ENCODE results near the gene SPOUT1. TPM values are rescaled to one million over a fixed set of nuclear protein-coding genes. Genes with fewer than 3 reads are reported as not detected.

The SPOUT1 gene
- total RNA-seq, 4 donors from 2014 or later: 20.2 to 38.1 (median 23.7) TPM

DNA sequence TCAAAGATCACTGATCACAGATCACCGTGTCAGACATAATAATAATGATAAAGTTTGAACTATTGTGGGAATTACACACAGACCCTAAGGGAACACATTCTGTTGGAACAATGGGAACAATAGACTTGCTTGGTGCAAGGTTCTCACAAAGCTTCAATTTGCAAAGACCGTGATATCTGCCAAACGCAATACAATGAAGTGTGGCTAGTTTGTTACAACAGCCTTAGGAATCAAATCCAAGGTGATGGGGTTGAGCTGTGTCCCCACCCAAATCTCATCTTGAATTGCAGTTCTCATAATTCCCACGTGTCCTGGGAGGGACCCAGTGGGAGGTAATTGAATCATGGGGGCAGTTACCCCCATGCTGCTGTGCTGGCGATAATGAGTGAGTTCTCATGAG is 31.3 kb upstream of the SPOUT1 start:
- TF ChIP-seq, protein P1, sequence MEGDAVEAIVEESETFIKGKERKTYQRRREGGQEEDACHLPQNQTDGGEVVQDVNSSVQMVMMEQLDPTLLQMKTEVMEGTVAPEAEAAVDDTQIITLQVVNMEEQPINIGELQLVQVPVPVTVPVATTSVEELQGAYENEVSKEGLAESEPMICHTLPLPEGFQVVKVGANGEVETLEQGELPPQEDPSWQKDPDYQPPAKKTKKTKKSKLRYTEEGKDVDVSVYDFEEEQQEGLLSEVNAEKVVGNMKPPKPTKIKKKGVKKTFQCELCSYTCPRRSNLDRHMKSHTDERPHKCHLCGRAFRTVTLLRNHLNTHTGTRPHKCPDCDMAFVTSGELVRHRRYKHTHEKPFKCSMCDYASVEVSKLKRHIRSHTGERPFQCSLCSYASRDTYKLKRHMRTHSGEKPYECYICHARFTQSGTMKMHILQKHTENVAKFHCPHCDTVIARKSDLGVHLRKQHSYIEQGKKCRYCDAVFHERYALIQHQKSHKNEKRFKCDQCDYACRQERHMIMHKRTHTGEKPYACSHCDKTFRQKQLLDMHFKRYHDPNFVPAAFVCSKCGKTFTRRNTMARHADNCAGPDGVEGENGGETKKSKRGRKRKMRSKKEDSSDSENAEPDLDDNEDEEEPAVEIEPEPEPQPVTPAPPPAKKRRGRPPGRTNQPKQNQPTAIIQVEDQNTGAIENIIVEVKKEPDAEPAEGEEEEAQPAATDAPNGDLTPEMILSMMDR (IDR thresholded peaks at IDR 0.05; ENCODE audit: low read depth): no peak

DNA sequence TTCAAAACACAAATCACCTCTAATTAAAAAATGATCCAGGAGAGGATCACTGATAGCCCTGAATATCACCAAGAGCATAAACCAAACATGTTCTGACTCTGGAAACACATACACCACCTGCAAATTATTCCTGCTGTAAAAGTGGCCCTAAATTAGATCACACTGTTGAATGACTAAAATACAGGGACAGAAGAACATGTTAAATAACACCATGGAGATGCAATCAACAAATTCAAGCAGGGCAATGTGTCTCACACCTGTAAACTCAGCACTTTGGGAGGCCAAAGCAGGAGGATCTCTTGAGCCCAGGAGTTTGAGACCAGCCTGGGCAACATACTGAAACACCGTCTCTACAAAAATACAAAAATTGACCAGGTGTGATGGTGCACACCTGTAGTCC is 18.2 kb upstream of the SPOUT1 start:
- TF ChIP-seq, protein P1 (IDR thresholded peaks at IDR 0.05; ENCODE audit: low read depth): no peak

DNA sequence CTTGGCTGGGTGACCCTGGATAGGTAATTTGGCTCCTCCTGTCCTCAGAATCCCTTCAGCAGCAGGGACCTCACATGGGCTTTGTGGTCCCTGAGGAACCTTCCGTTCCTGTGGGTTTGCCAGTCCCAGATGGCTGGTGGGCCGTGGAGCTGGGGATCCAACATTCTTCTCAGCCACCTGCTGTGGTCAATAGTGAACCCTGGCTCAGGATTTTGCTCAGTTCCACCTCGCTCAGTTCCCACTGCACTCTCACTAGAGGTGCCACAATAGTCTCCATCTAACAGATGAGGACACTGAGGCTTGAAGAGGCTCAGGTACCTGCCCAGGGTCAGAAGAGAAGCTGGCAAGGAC is 17.1 kb upstream of the SPOUT1 start:
- TF ChIP-seq, protein P1 (IDR thresholded peaks at IDR 0.05; ENCODE audit: low read depth): no peak

DNA sequence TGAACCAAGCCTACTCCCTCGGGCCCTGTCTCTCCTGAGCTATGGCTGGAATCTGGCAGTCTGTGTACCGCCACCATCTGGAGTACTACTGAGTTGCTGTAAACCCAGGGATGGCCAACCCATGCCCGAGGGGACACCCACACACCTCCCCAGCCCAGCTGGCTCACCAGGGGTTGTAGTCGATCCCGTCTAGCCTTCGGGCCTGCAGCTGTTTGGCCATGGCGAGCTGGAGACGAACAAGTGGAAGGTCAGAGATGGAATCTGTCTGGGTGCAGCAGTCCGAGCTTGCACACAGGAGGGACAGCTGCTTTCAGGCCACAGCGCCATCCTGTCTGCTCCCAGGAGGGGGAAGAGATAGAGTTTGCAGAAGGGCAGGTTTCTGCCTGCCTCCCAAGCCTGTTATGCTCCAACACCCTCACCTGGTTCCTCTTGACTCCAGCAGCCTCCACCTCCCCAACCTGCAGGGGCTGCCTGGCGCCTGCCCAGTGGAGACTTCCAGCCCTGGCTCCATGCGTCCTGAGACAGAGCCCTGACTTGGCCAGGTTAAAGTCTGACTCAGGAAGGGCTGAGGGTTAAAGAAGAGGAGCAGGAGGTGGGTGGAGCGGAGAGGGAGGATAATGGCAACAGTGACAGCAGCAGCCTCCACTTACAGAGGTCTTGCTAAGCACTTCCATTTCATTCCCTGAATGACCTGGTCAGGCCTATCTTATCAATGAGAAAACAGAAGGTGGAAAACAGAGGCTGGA is 15.8 kb upstream of the SPOUT1 start:
- TF ChIP-seq, protein P1 (IDR thresholded peaks at IDR 0.05; ENCODE audit: low read depth): no peak

DNA sequence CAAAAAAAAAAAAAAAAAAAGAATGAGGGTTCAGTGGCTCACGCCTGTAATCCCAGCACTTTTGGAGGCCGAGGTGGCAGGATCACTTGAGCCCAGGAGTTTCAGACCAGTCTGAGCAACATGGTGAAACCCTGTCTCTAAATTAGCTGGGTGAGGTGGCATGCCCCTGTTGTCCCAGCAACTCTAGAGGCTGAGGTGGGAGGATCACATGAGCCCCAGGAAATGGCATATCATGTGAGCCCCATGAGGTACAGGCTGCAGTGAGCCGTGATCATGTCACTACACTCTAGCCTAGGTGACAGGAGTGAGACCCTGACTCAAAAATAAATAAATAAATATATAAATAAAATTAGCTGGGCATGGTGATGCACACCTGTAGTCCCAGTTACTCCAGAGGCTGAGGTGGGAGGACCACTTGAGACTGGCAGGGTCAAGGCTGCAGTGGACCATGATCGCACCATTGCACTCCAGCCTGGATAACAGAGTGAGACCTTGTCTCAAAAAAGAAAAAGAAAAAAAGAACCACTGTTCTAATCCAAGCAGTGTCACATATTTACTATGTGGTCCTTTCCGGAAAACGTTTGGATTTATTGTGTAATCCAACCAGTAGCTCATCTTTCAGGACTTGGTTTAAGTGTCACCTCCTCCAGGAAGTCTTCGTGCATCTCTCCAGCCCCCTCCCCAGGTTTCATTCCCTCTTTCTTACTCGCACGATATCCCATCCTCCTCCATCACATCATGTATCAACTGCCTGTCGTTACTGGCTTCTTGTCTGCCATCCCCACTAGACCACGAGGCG is 12.3 kb upstream of the SPOUT1 start:
- TF ChIP-seq, protein P1 (IDR thresholded peaks at IDR 0.05; ENCODE audit: low read depth): no peak

DNA sequence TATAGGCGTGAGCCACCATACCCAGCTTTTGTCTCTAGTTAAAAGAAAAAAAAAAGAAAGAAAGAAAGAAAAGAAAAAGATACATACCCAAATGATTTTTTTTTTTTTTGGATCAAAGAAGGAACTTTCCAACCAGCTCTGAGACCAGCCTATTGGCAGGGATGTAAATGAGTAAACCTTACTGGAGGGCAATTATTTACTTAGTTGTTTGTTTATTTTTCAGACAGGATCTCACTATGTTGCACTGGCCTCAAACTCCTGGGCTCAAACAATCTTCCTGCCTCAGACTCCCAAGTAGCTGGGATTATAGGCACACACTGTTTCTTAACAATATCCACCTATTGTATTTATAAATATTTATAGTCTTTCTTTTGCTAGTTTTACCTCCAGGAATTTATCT is 10.9 kb upstream of the SPOUT1 start:
- TF ChIP-seq, protein P1 (IDR thresholded peaks at IDR 0.05; ENCODE audit: low read depth): no peak

DNA sequence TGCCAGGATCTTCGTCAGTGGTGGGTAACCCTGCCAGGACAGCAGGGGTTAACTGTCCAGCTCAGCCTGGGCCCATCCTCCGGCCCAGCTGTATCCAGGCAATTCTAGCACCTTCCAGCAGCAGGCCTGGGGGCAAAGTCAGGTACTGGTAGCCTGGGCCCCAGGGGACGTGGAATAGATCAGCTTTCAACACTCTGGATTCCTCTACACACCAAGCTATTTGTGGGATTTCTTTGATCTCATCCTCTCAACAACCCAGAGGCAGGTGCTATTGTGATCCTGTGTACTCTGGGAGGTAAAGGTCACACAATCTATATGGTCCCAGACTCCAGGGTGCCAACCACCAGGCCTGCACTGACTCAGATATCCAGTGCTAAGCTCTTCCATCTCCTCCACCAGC is 8.7 kb upstream of the SPOUT1 start:
- TF ChIP-seq, protein P1 (IDR thresholded peaks at IDR 0.05; ENCODE audit: low read depth): no peak
